Stimulated activated CD8-positive, alpha-beta memory T cell treated with anti-CD3 and anti-CD28 coated beads, Interleukin-7, amount 100 ng/mL, for 4 hours (primary cell): ENCODE data around the gene ARHGAP42.
"Not testable (repeated sequence)": the region's sequence is repeated elsewhere in the genome, so short reads cannot be mapped to it uniquely, and the experiment has no call there.

Experiments
- DNase-seq, 2 donors: peaks; one replicate each; pipeline ENCODE4 v3.0.0-alpha.2; 2020; ENCODE audit warnings: low read depth in 2 of 2

Gene ARHGAP42

GRCh38 chr11:100870138-100870537, 183.1 kb downstream of the ARHGAP42 start:
- no peak for DNase-seq

DNA sequence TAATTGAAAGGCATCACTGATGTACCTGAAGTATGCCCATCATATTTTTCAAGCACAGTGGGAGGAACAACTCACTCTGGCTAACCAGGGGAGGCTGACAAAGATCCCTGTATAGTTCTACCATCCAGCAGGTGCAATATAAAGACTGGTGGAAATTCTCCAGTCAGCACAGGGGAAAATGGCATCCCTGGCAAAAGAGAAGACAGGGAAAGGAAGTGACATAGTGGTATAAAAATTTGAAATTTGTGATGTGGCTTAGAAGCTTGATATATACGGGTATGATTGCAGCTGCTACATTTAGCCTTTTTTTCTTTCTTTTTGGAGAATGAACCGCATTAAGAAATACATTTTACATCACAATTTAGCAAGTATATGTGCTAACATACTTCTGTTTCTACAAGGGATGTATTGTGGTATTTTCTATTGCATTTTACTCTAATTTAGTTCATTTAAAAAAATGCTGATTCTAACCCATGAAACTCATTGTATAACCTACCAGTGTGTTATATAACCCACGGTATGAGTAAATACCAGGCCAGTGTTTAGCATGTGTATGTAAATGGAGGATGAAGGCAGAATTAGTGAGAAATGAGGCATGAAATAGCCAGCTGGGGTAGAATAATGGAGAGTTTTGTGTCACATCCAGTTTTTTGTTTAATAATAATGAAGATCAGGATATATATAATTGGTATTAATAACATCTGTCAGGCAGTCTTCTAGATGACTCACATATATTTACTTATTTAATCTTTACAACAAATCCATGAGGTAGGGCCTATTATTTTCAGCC, 186.1 kb downstream of the ARHGAP42 start:
- DNase-seq = no peak

GRCh38 chr11:100874203-100874602, 187.1 kb downstream of the ARHGAP42 start:
- no peak for DNase-seq

DNA sequence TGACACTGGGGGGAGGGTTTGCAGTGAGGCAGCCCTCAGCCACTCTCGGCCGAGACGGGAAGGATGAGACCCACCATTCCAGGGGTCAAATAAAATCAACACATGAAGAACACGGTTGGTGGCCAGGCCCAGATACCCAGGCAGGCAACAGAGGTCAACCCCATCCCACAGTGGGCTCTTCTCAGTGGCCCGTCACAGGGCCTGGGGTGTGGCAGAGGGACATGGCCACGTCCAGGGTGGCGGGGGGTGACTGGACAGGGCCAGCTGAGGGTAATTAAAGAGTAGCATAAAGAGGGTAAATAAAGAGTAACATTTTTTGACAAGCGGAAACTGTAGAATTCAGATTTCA, 188.4 kb downstream of the ARHGAP42 start:
- DNase-seq = no peak

DNA sequence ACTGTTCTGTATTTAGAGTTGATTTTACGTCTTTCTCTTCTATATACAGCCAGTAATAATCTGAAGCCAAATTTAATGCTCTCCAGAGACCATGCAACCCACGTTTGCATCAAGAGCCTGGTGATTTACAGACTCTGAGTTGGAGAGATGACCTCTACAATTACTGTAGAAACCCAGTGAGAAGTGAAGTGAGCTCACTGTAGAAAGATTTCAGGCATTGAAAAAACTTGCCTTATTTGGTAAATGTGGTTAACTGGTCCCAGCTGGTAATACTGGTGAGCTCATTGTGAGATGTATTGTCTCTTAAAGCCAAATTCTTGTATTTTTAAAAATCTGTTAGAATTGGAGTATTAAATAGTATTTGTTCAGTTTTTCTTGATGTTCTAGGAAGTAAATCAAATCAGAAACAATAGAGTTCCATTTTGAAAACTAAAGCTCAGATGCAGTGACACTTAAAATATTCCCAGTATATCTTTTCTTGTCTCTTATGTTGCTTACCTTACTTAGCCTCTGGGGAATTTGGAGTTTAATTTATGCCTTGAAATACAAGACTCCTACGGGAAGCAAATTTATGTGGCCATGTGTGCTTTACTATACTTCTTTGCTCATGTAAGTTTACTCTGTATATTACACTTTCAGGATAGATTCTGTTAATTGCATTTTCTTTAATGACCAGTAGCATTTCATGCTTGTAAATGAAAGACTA, 189.9 kb downstream of the ARHGAP42 start:
- DNase-seq = no peak

- no peak for DNase-seq
Measured at GRCh38 chr11:100878474-100878873, 191.4 kb downstream of the ARHGAP42 start.

- DNase-seq = no peak
Measured at GRCh38 chr11:100882957-100883356, 195.9 kb downstream of the ARHGAP42 start.

DNA sequence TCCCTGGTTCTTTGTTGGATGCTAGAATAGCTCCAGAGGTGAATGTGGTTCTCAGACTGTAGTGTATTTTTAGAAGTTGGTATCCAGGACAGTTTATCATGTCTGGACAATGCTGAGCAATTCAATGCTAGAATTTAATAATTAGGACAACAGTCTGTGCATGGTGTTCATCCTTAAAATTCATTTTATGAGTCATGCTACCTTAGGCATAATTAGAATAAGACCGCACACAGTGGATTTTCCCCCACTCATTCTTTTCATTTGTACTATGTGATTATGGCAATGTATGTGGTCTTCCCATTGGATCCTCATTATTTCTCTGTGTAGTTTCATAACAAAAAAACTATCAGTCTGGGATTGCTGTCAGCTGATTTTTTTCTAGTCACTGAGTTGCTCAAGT, 196.7 kb downstream of the ARHGAP42 start:
- no peak for DNase-seq

DNA sequence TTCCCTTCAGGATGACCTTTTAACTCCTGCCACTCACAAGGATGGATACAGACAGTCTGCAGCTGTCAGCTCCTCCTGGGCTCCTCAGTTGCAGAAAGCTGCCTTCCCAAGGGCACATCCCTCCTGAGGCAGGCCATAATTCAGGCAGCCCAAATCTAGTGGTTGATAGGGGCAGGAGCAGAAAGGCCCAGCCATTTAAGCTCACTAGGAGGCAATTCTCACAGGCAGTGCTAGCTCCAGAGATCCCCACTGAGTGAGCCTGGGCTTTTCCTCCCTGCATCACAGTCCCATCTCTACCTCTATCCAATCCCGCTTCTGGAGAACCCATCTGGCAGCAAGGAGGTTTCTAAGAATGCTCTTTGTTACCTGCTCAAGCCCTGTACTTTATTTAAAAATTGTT, 200.6 kb downstream of the ARHGAP42 start:
- no peak for DNase-seq

GRCh38 chr11:100888836-100889235, 201.7 kb downstream of the ARHGAP42 start:
- DNase-seq = no peak

DNA sequence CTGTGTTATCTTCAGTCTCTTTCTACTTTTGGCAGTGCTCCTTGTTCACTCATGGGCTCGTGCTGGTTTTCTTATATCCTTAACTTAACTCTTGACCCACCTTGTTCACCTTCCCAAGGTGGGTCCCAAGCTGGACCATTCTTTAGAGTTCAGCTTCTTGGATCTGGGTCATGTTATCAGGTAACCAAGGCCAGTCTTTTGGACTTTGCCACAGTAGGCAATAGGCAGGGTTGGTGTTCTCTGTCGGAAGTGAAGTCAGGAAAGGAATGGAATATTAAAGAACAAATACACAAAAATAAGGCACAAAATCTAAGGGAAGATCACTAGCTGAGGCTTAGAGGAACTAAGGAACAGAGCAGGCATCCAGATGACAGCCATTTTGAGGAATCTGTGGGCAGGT, 202.7 kb downstream of the ARHGAP42 start:
- DNase-seq = no peak

DNA sequence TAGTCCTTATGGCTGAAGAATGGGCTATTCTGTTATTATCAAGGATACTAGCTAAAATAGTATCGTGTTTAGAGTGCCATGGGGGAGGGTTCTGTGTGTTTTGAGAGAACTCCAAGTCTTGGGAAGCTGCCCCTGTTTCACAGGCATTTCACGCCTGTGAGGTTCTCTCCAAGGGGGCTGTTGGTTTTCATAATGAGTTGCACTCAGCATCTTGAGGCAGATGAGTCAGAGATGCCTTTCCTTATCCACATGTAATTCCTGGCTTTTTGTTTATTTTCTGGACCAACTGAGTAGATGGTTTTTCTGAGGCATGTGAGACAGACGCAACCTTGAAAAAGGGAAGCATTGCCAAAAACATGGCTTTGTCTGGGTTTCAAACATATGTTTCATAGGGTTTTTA, 203.7 kb downstream of the ARHGAP42 start:
- DNase-seq = no peak

- DNase-seq = no peak
Measured at GRCh38 chr11:100892886-100893285, 205.8 kb downstream of the ARHGAP42 start.

DNA sequence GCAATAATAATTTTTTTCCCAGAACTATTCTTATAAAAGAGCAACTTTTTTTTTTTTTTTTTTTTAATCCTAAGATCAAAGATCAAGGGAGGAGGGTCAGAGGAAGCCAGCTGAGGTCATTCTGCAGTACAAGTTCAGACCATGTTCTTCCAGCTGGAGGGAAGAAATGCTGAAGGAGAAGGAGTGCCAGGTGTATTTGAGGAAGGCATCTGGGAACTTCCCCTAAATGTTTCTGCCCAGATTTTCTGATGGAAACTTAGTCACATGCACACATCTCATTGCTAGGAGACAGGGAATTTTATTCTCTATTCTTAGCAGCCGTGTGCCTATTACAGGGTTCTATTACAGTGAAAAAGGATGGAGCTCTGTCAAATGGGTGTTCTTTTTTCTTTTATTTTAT, 208.4 kb downstream of the ARHGAP42 start:
- no peak for DNase-seq

GRCh38 chr11:100895976-100896375, 208.9 kb downstream of the ARHGAP42 start:
- DNase-seq = not testable (repeated sequence)

DNA sequence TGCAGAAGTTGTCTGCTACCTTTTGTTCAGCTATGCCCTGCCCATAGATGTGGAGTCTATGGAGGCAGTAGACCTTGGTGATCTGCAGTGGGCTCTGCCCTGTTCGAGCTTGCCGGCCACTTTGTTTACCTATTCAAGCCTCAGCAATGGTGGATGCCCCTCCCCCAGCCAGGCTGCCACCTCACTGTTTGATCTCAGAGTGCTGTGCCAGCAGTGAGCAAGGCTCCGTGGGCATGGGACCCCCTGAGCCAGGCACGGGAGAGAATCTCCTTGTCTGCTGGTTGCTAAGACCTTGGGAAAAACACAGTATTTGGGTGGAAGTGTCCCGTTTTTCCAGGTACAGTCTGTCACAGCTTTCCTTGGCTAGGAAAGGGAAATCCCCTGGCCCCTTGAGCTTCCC, 214.4 kb downstream of the ARHGAP42 start:
- DNase-seq = not testable (repeated sequence)

- no peak for DNase-seq
Measured at GRCh38 chr11:100902454-100903141, 215.5 kb downstream of the ARHGAP42 start.

- no peak for DNase-seq
Measured at GRCh38 chr11:100903284-100903683, 216.2 kb downstream of the ARHGAP42 start.

DNA sequence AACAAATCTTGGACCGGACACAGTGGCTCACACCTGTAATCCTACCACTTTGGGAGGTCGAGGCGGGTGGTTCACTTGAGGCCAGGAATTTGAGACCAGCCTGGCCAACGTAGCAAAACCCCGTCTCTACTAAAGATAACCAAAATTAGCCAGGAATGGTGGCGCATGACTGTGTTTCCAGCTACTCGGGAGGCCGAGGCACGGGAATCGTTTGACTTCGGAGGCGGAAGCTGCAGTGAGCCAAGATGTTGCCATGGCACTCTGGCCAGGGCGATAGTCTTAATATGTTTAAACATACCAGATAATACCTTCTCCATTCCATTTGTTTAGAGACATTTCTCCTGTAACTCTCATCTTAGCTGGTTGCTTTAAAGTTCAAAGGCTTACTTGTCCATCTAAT, 218.6 kb downstream of the ARHGAP42 start:
- DNase-seq = no peak

- no peak for DNase-seq
Measured at GRCh38 chr11:100908746-100909145, 221.7 kb downstream of the ARHGAP42 start.

- no peak for DNase-seq
Measured at GRCh38 chr11:100910808-100911207, 223.7 kb downstream of the ARHGAP42 start.

- DNase-seq = no peak
Measured at GRCh38 chr11:100914415-100915110, 227.5 kb downstream of the ARHGAP42 start.
